Measurements from ENCODE around the gene RTN1. TPM values are rescaled to one million over a fixed set of nuclear protein-coding genes. Genes with fewer than 3 reads are reported as not detected.

RTN1 gene
- total and polyA plus RNA-seq, 2 donors (not counting 1 experiment from before 2014, with no cell fraction given): 0.34 TPM; not detected in 1

DNA sequence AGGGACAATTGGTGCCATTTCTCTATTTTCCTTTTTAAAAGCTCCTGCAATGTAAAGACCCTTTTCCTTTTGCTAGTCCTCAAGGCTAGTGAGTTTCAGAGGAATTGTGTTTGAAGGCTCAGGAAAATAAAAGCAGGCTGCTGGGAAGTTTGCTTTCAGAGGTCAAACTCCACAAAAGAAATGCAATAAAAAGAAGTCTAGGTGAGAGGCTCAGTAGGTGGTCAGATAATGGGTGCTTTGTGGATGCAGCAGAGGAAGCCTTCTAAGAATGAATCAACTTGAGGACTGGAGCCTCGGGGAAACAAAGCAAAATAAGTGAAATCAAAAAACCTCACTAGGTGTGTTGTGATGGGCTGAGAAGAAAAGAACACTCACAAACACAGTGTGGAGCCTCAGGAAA, 304.3 kb downstream of the RTN1 start:
- CTCF ChIA-PET: no interaction called here
- peaks cover 0 to 4% (median 0%) of the 10 kb centered on the region in 3 donors for H3K9me3 ChIP-seq (ENCODE audit: control extremely low read depth in 1 of 3, control insufficient read depth in 2 of 3, insufficient read depth in 1 of 3, low read length in 2 of 3)

GRCh38 chr14:59565087-59565486, 305.5 kb downstream of the RTN1 start:
- H3K4me3 ChIP-seq (ENCODE audit: control extremely low read depth in 1 of 5, extremely low read depth in 1 of 5, insufficient read depth in 1 of 5, low read depth in 2 of 5, low read length in 4 of 5): no peak overlapping the region
- no peaks in the 10 kb centered on the region for H3K9me3 Mint-ChIP-seq (ENCODE audit: insufficient read depth)
- H3K36me3 ChIP-seq (replicated peaks in 1 of 2; ENCODE audit: control extremely low read depth in 1 of 2, control insufficient read depth in 1 of 2, extremely low read depth in 1 of 2, insufficient read depth in 2 of 2, low read length in 1 of 2): no peaks in the 10 kb centered on the region
- POLR2A ChIA-PET: no interaction called here
- WGBS (ENCODE audit: insufficient coverage): 92% methylated on average over 1 of the region's 1 CpG
- H3K27ac Mint-ChIP-seq: no peak overlapping the region
- H3K4me3 Mint-ChIP-seq: no peak overlapping the region
- DNase-seq (no peak), ATAC-seq (ENCODE audit: low read depth) (no peak)
- H3K9ac ChIP-seq (ENCODE audit: low read length): no peak overlapping the region
- H3K27me3 ChIP-seq (replicated peaks in 1 of 4; ENCODE audit: control extremely low read depth in 1 of 4, control insufficient read depth in 3 of 4, insufficient read depth in 4 of 4, low read length in 3 of 4): no peaks in the 10 kb centered on the region
- H3K4me1 ChIP-seq (ENCODE audit: control insufficient read depth in 2 of 2, insufficient read depth in 2 of 2, low read length in 2 of 2): no peaks in the 10 kb centered on the region
- H4K20me1 ChIP-seq (ENCODE audit: control insufficient read depth, insufficient read depth, low read length, poor library complexity, severe bottlenecking): no peaks in the 10 kb centered on the region
- no peaks in the 10 kb centered on the region for H3K79me2 ChIP-seq (ENCODE audit: control insufficient read depth, insufficient read depth, low read length)
- TF ChIP-seq EZH2 (IDR thresholded peaks at IDR 0.05; ENCODE audit: borderline replicate concordance, insufficient read depth, low read depth, low read length, poor library complexity, severe bottlenecking): no peak
- TF ChIP-seq, protein P1, sequence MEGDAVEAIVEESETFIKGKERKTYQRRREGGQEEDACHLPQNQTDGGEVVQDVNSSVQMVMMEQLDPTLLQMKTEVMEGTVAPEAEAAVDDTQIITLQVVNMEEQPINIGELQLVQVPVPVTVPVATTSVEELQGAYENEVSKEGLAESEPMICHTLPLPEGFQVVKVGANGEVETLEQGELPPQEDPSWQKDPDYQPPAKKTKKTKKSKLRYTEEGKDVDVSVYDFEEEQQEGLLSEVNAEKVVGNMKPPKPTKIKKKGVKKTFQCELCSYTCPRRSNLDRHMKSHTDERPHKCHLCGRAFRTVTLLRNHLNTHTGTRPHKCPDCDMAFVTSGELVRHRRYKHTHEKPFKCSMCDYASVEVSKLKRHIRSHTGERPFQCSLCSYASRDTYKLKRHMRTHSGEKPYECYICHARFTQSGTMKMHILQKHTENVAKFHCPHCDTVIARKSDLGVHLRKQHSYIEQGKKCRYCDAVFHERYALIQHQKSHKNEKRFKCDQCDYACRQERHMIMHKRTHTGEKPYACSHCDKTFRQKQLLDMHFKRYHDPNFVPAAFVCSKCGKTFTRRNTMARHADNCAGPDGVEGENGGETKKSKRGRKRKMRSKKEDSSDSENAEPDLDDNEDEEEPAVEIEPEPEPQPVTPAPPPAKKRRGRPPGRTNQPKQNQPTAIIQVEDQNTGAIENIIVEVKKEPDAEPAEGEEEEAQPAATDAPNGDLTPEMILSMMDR (IDR thresholded peaks at IDR 0.05): no peak
- intact Hi-C loops (cut with micrococcal nuclease): no loop called here
- H3K9me3 ChIP-seq (ENCODE audit: control extremely low read depth in 1 of 3, control insufficient read depth in 2 of 3, insufficient read depth in 1 of 3, low read length in 2 of 3): peaks cover 0 to 3% (median 0%) of the 10 kb centered on the region in 3 donors
- H3K4me2 ChIP-seq (replicated peaks; ENCODE audit: low read depth, low read length, poor library complexity, severe bottlenecking): no peak overlapping the region
- H3K27me3 Mint-ChIP-seq: peaks cover 28% of the 10 kb centered on the region
- no peak overlapping the region for H2AFZ ChIP-seq (ENCODE audit: insufficient read depth, low read depth, low read length, poor library complexity, severe bottlenecking)
- H3K4me1 Mint-ChIP-seq: no peaks in the 10 kb centered on the region
- no peak overlapping the region for H3K27ac ChIP-seq (ENCODE audit: low read length in 2 of 2)
- CTCF ChIA-PET: interaction anchor here (0.9 kb wide), 1 partner anchor 12 kb away, joined by 3 read pairs; no protein-coding TSS in a partner anchor

More for the DNA sequence above, 304.3 kb downstream of the RTN1 start:
- no peaks in the 10 kb centered on the region for H3K4me1 ChIP-seq (ENCODE audit: control insufficient read depth in 2 of 2, insufficient read depth in 2 of 2, low read length in 2 of 2)
- Mint-ChIP-seq H3K4me3 (no peak overlapping the region), H3K9me3 (ENCODE audit: insufficient read depth) (no peaks in the 10 kb centered on the region), H3K27ac (no peak overlapping the region), H3K27me3 (peaks cover 32% of the 10 kb centered on the region), H3K4me1 (no peaks in the 10 kb centered on the region)
- H2AFZ ChIP-seq (ENCODE audit: insufficient read depth, low read depth, low read length, poor library complexity, severe bottlenecking): no peak overlapping the region
- no peak overlapping the region for H3K4me3 ChIP-seq (ENCODE audit: control extremely low read depth in 1 of 5, extremely low read depth in 1 of 5, insufficient read depth in 1 of 5, low read depth in 2 of 5, low read length in 4 of 5)
- TF ChIP-seq, protein P1 (IDR thresholded peaks at IDR 0.05): no peak
- TF ChIP-seq EZH2 (IDR thresholded peaks at IDR 0.05; ENCODE audit: borderline replicate concordance, insufficient read depth, low read depth, low read length, poor library complexity, severe bottlenecking): no peak
- POLR2A ChIA-PET: no interaction called here
- no peaks in the 10 kb centered on the region for H3K79me2 ChIP-seq (ENCODE audit: control insufficient read depth, insufficient read depth, low read length)
- WGBS (ENCODE audit: insufficient coverage): no CpG with 5 or more reads among the region's 1 CpG
- H4K20me1 ChIP-seq (ENCODE audit: control insufficient read depth, insufficient read depth, low read length, poor library complexity, severe bottlenecking): no peaks in the 10 kb centered on the region
- no peaks in the 10 kb centered on the region for H3K27me3 ChIP-seq (replicated peaks in 1 of 4; ENCODE audit: control extremely low read depth in 1 of 4, control insufficient read depth in 3 of 4, insufficient read depth in 4 of 4, low read length in 3 of 4)
- intact Hi-C loops (cut with micrococcal nuclease): no loop called here
- no peak for DNase-seq
- H3K9ac ChIP-seq (ENCODE audit: low read length): no peak overlapping the region
- H3K36me3 ChIP-seq (replicated peaks in 1 of 2; ENCODE audit: control extremely low read depth in 1 of 2, control insufficient read depth in 1 of 2, extremely low read depth in 1 of 2, insufficient read depth in 2 of 2, low read length in 1 of 2): no peaks in the 10 kb centered on the region
- no peak overlapping the region for H3K27ac ChIP-seq (ENCODE audit: low read length in 2 of 2)
- no peak for ATAC-seq (ENCODE audit: low read depth)
- no peak overlapping the region for H3K4me2 ChIP-seq (replicated peaks; ENCODE audit: low read depth, low read length, poor library complexity, severe bottlenecking)
